Measurements from ENCODE around the gene KCNQ1. TPM values are rescaled to one million over a fixed set of nuclear protein-coding genes. Genes with fewer than 3 reads are reported as not detected.
"Not testable (repeated sequence)": the region's sequence is repeated elsewhere in the genome, so short reads cannot be mapped to it uniquely, and the experiment has no call there.

Gene KCNQ1
- total and polyA plus RNA-seq, 9 of the 15 experiments (the other 6 are each of a cell fraction or from before 2014, with no cell fraction given) = 0.44 TPM; not detected in 8

DNA sequence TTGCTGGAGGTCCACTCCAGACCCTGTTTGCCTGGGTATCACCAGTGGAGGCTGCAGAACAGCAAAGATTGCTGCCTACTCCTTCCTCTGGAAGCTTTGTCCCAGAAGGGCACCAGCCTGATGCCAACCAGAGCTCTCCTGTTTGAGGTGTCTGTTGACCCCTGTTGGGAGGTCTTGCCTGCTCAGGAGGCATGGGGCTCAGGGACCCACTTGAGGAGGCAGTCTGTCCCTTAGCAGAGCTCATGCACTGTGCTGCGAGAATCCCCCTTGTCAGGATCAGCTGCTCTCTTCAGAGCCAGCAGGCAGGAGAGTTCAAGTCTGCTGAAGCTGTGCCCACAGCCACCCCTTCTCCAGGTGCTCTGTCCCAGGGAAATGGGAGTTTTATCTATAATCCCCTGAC, 53.1 kb downstream of the KCNQ1 start:
- FAIRE-seq; H2AFZ ChIP-seq (ENCODE audit: low read depth, low read length); H3K36me3 ChIP-seq (ENCODE audit: control insufficient read depth, insufficient read depth, low read length); in situ Hi-C loops (cut with MboI); H3K79me2 ChIP-seq (ENCODE audit: control insufficient read depth, insufficient read depth, low read length); BruUV-seq (replicated peaks); H3K4me2 ChIP-seq (ENCODE audit: insufficient read depth, low read length); DNase-seq (ENCODE audit: extremely low read depth in 1 of 4, low spot score in 3 of 4); H3K9ac ChIP-seq (ENCODE audit: insufficient read depth in 1 of 2, low read depth in 2 of 2, low read length in 2 of 2); H3K27ac ChIP-seq (ENCODE audit: extremely low read depth, low read depth, low read length); H3K9me3 ChIP-seq (replicated peaks; ENCODE audit: control insufficient read depth, insufficient read depth, low read depth, low read length); H4K20me1 ChIP-seq (replicated peaks; ENCODE audit: control insufficient read depth, insufficient read depth, low read length); intact Hi-C loops (cut with micrococcal nuclease); H3K9me1 ChIP-seq (ENCODE audit: control insufficient read depth, insufficient read depth, low read length); ATAC-seq; CTCF ChIA-PET (ENCODE audit: low intra/inter-chr PET ratio); H3K27me3 ChIP-seq (ENCODE audit: control insufficient read depth in 2 of 2, insufficient read depth in 2 of 2, low read length in 2 of 2); H3K4me3 ChIP-seq; H3K4me1 ChIP-seq (replicated peaks in 1 of 2; ENCODE audit: control insufficient read depth in 2 of 2, insufficient read depth in 2 of 2, low read length in 2 of 2): not testable (repeated sequence)
- POLR2A ChIA-PET = interaction anchor here (1.3 kb wide), 1 partner anchor 26 kb away, joined by 3 read pairs; no protein-coding TSS in a partner anchor
- WGBS (ENCODE audit: insufficient coverage, low coverage, missing lambda C conversion rate) = 0% methylated on average over 1 of the region's 1 CpG

DNA sequence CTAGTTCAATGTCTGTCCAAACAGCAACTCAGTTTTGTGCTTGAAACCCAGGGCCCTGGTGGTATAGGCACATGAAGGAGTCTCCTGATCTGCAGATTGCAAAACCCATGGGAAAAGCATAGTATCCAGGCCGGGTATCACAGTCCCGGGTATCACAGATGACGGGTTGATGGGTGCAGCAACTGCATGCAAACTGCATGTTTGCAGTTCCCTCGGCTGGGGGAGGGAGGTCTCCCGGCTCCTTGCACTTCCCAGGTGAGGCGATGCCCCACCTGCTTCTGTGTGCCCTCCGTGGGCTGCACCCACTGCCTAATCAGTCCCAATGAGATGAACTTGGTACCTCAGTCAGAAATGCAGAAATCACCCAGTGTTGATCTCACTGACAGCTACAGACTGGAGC, 53.9 kb downstream of the KCNQ1 start:
- DNase-seq (ENCODE audit: extremely low read depth in 1 of 4, low spot score in 3 of 4) = no peak
- Histone ChIP-seq H3K27me3 (ENCODE audit: control insufficient read depth in 2 of 2, insufficient read depth in 2 of 2, low read length in 2 of 2) (no peaks in the 10 kb centered on the region; a peak in 1 of 5 replicates), H3K9me1 (ENCODE audit: control insufficient read depth, insufficient read depth, low read length) (no peaks in the 10 kb centered on the region), H3K4me3 (no peak overlapping the region), H3K27ac (ENCODE audit: extremely low read depth, low read depth, low read length) (no peak overlapping the region), H3K9ac (ENCODE audit: insufficient read depth in 1 of 2, low read depth in 2 of 2, low read length in 2 of 2) (no peak overlapping the region), H3K4me2 (ENCODE audit: insufficient read depth, low read length) (no peak overlapping the region), H2AFZ (ENCODE audit: low read depth, low read length) (no peak overlapping the region), H3K79me2 (ENCODE audit: control insufficient read depth, insufficient read depth, low read length) (no peaks in the 10 kb centered on the region), H3K36me3 (ENCODE audit: control insufficient read depth, insufficient read depth, low read length) (no peaks in the 10 kb centered on the region), H4K20me1 (replicated peaks; ENCODE audit: control insufficient read depth, insufficient read depth, low read length) (no peaks in the 10 kb centered on the region), H3K9me3 (replicated peaks; ENCODE audit: control insufficient read depth, insufficient read depth, low read depth, low read length) (0 out of 2 replicates have a peak, but pooled peaks cover 1% of the 10 kb centered on the region), H3K4me1 (replicated peaks in 1 of 2; ENCODE audit: control insufficient read depth in 2 of 2, insufficient read depth in 2 of 2, low read length in 2 of 2) (no peaks in the 10 kb centered on the region)
- TF ChIP-seq NFIC (IDR thresholded peaks at IDR 0.05) (no peak), E2F3 (CRISPR knock-in tag; IDR thresholded peaks at IDR 0.05) (no peak), FUS (optimal IDR thresholded peaks at IDR 0.05; ENCODE audit: low read depth, low read length) (no peak), ASH1L (IDR thresholded peaks at IDR 0.05; ENCODE audit: borderline replicate concordance, low read depth, partially characterized antibody) (no peak), RBM22 (IDR thresholded peaks at IDR 0.05; ENCODE audit: low read depth, low read length, poor library complexity, severe bottlenecking) (no peak), NCOA1 (IDR thresholded peaks at IDR 0.05; ENCODE audit: low read depth) (no peak)
- TF ChIP-seq, protein P1, sequence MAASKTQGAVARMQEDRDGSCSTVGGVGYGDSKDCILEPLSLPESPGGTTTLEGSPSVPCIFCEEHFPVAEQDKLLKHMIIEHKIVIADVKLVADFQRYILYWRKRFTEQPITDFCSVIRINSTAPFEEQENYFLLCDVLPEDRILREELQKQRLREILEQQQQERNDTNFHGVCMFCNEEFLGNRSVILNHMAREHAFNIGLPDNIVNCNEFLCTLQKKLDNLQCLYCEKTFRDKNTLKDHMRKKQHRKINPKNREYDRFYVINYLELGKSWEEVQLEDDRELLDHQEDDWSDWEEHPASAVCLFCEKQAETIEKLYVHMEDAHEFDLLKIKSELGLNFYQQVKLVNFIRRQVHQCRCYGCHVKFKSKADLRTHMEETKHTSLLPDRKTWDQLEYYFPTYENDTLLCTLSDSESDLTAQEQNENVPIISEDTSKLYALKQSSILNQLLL (CRISPR knock-in tag; IDR thresholded peaks at IDR 0.05; ENCODE audit: borderline replicate concordance) = no peak
- in situ Hi-C loops (cut with MboI) (no loop called here), intact Hi-C loops (cut with micrococcal nuclease) (no loop called here)
- no TSS peak for BruUV-seq (replicated peaks)
- POLR2A ChIA-PET = interaction anchor here (0.6 to 1.3 kb wide), 2 partner anchors 16 to 25 kb away, joined by 3 read pairs; no protein-coding TSS in a partner anchor
- CTCF ChIA-PET (ENCODE audit: low intra/inter-chr PET ratio) = no interaction called here
- WGBS (ENCODE audit: insufficient coverage, low coverage, missing lambda C conversion rate) = 0% methylated on average over 7 of the region's 7 CpGs
- no peak for FAIRE-seq
- no peak for ATAC-seq
